HG03097 (cell line): ENCODE data around the gene NAPSA.

Experiments
- ATAC-seq: cut with Tn5 transposase; IDR thresholded peaks from one replicate; pipeline ENCODE4 v1.9.1; 2021; ENCODE audit not compliant: unreplicated experiment, low FRiP score

NAPSA gene

GRCh38 chr19:50384685-50385535, 19.5 kb upstream of the NAPSA start:
- ATAC-seq: no peak

- peak; percentile 70 for ATAC-seq
These were observed 18.6 kb upstream of the NAPSA start, which contains the start of gene POLD1 for GRCh38 chr19:50383852-50384684. Gene POLD1, plus strand, starts transcription at chr19:50384347. Its CDS starts 14,505 bp downstream, at chr19:50398852.

GRCh38 chr19:50383001-50383851, 17.8 kb upstream of the NAPSA start:
- ATAC-seq: no peak

- ATAC-seq: no peak
These were observed 16.7 kb upstream of the NAPSA start for GRCh38 chr19:50381881-50382729.

- no peak for ATAC-seq
These were observed 15.3 kb upstream of the NAPSA start for GRCh38 chr19:50380751-50381151.

DNA sequence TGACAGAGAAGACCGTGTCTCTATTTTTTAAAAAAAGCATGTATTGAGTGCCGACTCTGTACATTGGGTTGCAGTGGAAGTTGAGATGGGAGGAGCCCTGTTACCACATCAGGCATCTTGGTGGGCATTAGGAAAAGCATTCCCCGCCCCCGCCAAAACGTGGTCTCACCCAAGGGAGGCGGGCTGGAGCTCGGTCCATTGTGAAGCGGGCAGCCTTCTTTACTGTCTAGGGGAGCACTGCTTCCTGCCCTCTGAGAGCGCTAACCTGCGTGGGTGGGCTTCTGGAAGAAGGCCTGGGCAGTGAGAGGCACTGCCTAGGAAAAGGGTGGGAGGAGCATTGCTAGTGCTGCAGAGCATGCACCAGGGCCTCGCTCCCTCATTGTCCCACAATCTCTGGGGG, 14.7 kb upstream of the NAPSA start:
- no peak for ATAC-seq

DNA sequence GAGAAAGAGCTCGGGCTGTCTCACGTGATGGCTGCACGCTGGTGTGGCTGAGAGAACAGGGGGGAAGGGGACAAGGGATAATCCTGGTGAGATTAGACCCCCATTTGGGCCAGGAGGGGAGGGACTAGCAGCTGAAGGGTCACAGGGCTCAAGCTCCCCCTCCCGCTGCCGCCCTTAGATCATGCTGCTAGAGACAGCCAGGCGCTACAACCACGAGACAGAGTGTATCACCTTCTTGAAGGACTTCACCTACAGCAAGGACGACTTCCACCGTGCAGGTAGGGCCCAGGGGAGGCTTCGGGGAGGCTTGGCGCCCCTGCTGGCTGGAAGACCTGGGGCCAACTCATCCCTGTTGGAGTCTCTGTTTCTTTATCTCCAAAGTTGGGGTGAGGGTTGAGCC, 14.2 kb upstream of the NAPSA start:
- ATAC-seq: no peak

DNA sequence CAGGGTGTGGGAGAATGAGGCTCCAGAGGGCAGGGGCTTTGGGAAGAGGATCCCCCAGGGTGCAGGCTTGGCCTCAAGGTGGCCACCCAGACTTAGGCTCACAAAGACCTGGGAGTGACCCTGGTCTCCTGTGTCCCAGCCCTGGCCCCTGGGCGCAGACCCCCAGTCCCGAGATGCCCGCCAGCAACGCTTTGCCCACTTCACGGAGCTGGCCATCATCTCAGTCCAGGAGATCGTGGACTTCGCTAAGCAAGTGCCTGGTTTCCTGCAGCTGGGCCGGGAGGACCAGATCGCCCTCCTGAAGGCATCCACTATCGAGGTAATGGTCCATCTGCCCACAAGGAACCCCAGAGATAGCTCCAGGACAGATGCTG, 13.4 kb upstream of the NAPSA start:
- no peak for ATAC-seq

GRCh38 chr19:50378169-50378862, 12.9 kb upstream of the NAPSA start:
- no peak for ATAC-seq

- no peak for ATAC-seq
These were observed 12.1 kb upstream of the NAPSA start for GRCh38 chr19:50377517-50377916.

DNA sequence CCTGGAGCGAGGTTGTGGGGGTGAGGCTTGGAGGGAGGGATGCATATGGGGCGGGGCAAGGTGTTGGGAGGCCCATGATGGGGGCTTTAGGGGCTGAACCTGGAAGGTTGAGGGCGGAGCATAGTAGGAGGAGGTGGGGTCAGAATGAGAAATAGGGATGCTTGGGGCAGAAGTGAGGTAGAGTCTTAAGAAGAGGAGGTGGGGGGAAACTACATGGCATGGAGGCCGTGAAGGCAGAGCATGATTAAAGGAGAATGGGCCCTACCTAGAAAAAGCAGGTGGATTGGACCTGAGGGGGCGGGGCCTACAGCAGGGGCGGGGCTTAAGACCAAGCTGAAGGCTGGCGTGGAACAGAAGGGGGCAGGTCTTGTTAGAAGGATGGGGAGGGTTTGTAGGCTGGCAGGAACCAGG, 11.6 kb upstream of the NAPSA start:
- no peak for ATAC-seq

- ATAC-seq: peak; percentile 77
These were observed 11.0 kb upstream of the NAPSA start, which contains the start of gene NR1H2 for GRCh38 chr19:50376166-50377050. Gene NR1H2, plus strand, starts transcription at chr19:50376457. Its CDS starts 1,149 bp downstream, at chr19:50377606.

- ATAC-seq: no peak
These were observed 6.6 kb upstream of the NAPSA start for GRCh38 chr19:50371914-50372475.

- peak; percentile 54 for ATAC-seq
These were observed 3.5 kb upstream of the NAPSA start for GRCh38 chr19:50368649-50369570.

GRCh38 chr19:50362656-50363424, 2.6 kb downstream of the NAPSA start:
- ATAC-seq: no peak

GRCh38 chr19:50362030-50362412, 3.4 kb downstream of the NAPSA start:
- ATAC-seq: no peak
